HepG2 (cell line): ENCODE data around the gene DDX1. TPM values are rescaled to one million over a fixed set of nuclear protein-coding genes. Genes with fewer than 3 reads are reported as not detected.
A peak's percentile ranks its signal among the peaks of the same experiment; 100 is the strongest.

ENCODE experiments used
- CEBPB ChIP-seq: IDR thresholded peaks from 2 replicates; pipeline ENCODE4 v1.6.1; 2011; ENCODE audit warnings: low read depth, low read length, improper control_type of control experiment, borderline replicate concordance
- DBP ChIP-seq: sonication (generic); formaldehyde crosslinking; IDR thresholded peaks from 2 replicates; pipeline ENCODE4 v1.4.0; 2020; ENCODE audit warnings: missing genetic modification reagents; ENCODE audit errors: not compliant biosample characterization
- ERF ChIP-seq: IDR thresholded peaks from 2 replicates; pipeline ENCODE4 v1.6.1; 2018; ENCODE audit warnings: missing biosample characterization, missing genetic modification reagents
- KAT8 ChIP-seq: IDR thresholded peaks from 2 replicates; pipeline ENCODE4 v1.6.1; 2016; ENCODE audit warnings: missing genetic modification reagents, missing compliant biosample characterization
- MTF2 ChIP-seq: sonication (generic); formaldehyde crosslinking; IDR thresholded peaks from 2 replicates; pipeline ENCODE4 v1.5.0; 2020; ENCODE audit warnings: missing genetic modification reagents, borderline replicate concordance
- NCOA2 ChIP-seq: sonication (generic); formaldehyde crosslinking; IDR thresholded peaks from 2 replicates; pipeline ENCODE4 v1.8.0; 2022; ENCODE audit warnings: inconsistent platforms
- REST ChIP-seq, 2 experiments: IDR thresholded peaks; 2 replicates each; pipeline ENCODE4 v1.6.1; 2011 to 2012; ENCODE audit warnings: low read length in 2 of 2, borderline replicate concordance in 1 of 2, low read depth in 1 of 2, mild to moderate bottlenecking in 1 of 2, moderate library complexity in 1 of 2
- SMC3 ChIP-seq: IDR thresholded peaks from 2 replicates; pipeline ENCODE4 v1.6.1; 2011; ENCODE audit warnings: low read length, improper control_type of control experiment
- SOX13 ChIP-seq, 3 experiments: fragments of 450-650 bp in 1 of 3; sonication (generic) in 1 of 3; formaldehyde crosslinking in 1 of 3; IDR thresholded peaks in 2 of 3; conservative IDR thresholded peaks in 1 of 3; 2 replicates each; pipeline versions ENCODE4 v1.5.0 to v1.6.1; 2016 to 2020; ENCODE audit warnings: antibody characterized with exemption in 1 of 3, mild to moderate bottlenecking in 1 of 3, missing compliant biosample characterization in 1 of 3, missing genetic modification reagents in 1 of 3, moderate library complexity in 1 of 3
- SSRP1 ChIP-seq: IDR thresholded peaks from 2 replicates; pipeline ENCODE4 v1.6.1; 2016; ENCODE audit warnings: control low read depth
- XRCC5 ChIP-seq: fragments of 200-400 bp; formaldehyde crosslinking; optimal IDR thresholded peaks from 2 replicates; pipeline ENCODE3; 2017; ENCODE audit warnings: mild to moderate bottlenecking, low read length
- YY1 ChIP-seq: IDR thresholded peaks from 2 replicates; pipeline ENCODE4 v1.6.1; 2011; ENCODE audit warnings: low read length, low read depth, moderate library complexity, mild to moderate bottlenecking; ENCODE audit not compliant: insufficient read depth, insufficient replicate concordance
- ZFP91 ChIP-seq: sonication (generic); formaldehyde crosslinking; IDR thresholded peaks from 2 replicates; pipeline ENCODE4 v1.9.0; 2022; ENCODE audit warnings: missing genetic modification reagents, mild to moderate bottlenecking, borderline replicate concordance
- ZFX ChIP-seq: sonication (generic); formaldehyde crosslinking; IDR thresholded peaks from 2 replicates; pipeline ENCODE4 v1.4.0; 2020; ENCODE audit warnings: mild to moderate bottlenecking, low read depth, missing genetic modification reagents, moderate library complexity
- ZFYVE20 ChIP-seq: sonication (generic); formaldehyde crosslinking; IDR thresholded peaks from 2 replicates; pipeline ENCODE4 v1.8.0; 2023; ENCODE audit warnings: low read depth, mild to moderate bottlenecking, moderate library complexity, missing genetic modification reagents, borderline replicate concordance
- ZNF280B ChIP-seq: sonication (generic); formaldehyde crosslinking; IDR thresholded peaks from 2 replicates; pipeline ENCODE4 v1.5.0; 2020; ENCODE audit warnings: missing genetic modification reagents, mild to moderate bottlenecking, borderline replicate concordance
- ZNF362 ChIP-seq: sonication (generic); formaldehyde crosslinking; IDR thresholded peaks from 2 replicates; pipeline ENCODE4 v1.4.0; 2020; ENCODE audit warnings: missing genetic modification reagents, mild to moderate bottlenecking, borderline replicate concordance
- ZNF615 ChIP-seq: sonication (generic); formaldehyde crosslinking; IDR thresholded peaks from 2 replicates; pipeline ENCODE4 v1.5.0; 2020; ENCODE audit warnings: mild to moderate bottlenecking, missing genetic modification reagents, borderline replicate concordance
- ZNF740 ChIP-seq: sonication (generic); formaldehyde crosslinking; IDR thresholded peaks from 2 replicates; pipeline ENCODE4 v1.4.0; 2020; ENCODE audit warnings: missing genetic modification reagents
- polyA plus RNA-seq, 8 experiments: library from polyadenylated mRNA; depleted of rRNA in 3 of 8; stranded (reverse) in 7 of 8; unstranded in 1 of 8; fragments of >200 nt; fragmentation: Illumina TruSeq in 4 of 8; extraction: Trizol in 4 of 8; gene quantifications; 2 replicates each; pipeline versions ENCODE4 v1.2.1 to v1.2.3, GENCODE V29; 2011 to 2016; ENCODE audit warnings: low read depth in 4 of 8, missing spikeins in 1 of 8, mixed read lengths in 1 of 8; ENCODE audit not compliant: insufficient read depth in 1 of 8
- total RNA-seq, 5 experiments: library from RNA; depleted of rRNA; stranded (reverse); fragments of >200 nt; fragmentation: Illumina TruSeq; extraction: Trizol; gene quantifications; 2 replicates each; pipeline ENCODE4 v1.2.3, GENCODE V29; 2016; ENCODE audit warnings: low read depth in 1 of 5

Gene DDX1
- total and polyA plus RNA-seq, 2 of the 13 experiments (the other 11 are each of a cell fraction or from before 2014, with no cell fraction given) = 81.6 to 130 TPM

- TF ChIP-seq ZFX (CRISPR knock-in tag) (peak; percentile 32; the same call in 1 of the 2 replicates), REST (IDR thresholded peaks at IDR 0.05; ENCODE audit: borderline replicate concordance in 1 of 2, low read depth in 1 of 2, low read length in 2 of 2) (no peak), ZNF615 (CRISPR knock-in tag) (no peak), NCOA2 (CRISPR knock-in tag) (0 out of 2 replicates have a peak, but pooled peaks have one; percentile 26), DBP (CRISPR knock-in tag) (no peak), ZNF740 (CRISPR knock-in tag) (no peak), SOX13 (IDR thresholded peaks at IDR 0.05) (no peak), SOX13 (CRISPR knock-in tag; conservative IDR thresholded peaks at IDR 0.05 in 1 of 2, IDR thresholded peaks at IDR 0.05 in 1 of 2) (0 out of 4 replicates have a peak, but pooled peaks of 1 of the 2 experiments have one; percentile 27), ZNF362 (no peak), YY1 (peak; percentile 31), ERF (CRISPR knock-in tag) (0 out of 2 replicates have a peak, but pooled peaks have one; percentile 35), KAT8 (CRISPR knock-in tag) (no peak), ZFP91 (no peak), SMC3 (peak; percentile 92), SSRP1 (CRISPR knock-in tag) (0 out of 2 replicates have a peak, but pooled peaks have one; percentile 49), CEBPB (no peak), MTF2 (CRISPR knock-in tag) (no peak), ZFYVE20 (CRISPR knock-in tag) (no peak), ZNF280B (CRISPR knock-in tag) (no peak), XRCC5 (peak; percentile 56)
Measured at GRCh38 chr2:15588329-15588919, 3.2 kb upstream of the DDX1 start (continued).
